ENCODE measurements around the gene PANX2.

DNA sequence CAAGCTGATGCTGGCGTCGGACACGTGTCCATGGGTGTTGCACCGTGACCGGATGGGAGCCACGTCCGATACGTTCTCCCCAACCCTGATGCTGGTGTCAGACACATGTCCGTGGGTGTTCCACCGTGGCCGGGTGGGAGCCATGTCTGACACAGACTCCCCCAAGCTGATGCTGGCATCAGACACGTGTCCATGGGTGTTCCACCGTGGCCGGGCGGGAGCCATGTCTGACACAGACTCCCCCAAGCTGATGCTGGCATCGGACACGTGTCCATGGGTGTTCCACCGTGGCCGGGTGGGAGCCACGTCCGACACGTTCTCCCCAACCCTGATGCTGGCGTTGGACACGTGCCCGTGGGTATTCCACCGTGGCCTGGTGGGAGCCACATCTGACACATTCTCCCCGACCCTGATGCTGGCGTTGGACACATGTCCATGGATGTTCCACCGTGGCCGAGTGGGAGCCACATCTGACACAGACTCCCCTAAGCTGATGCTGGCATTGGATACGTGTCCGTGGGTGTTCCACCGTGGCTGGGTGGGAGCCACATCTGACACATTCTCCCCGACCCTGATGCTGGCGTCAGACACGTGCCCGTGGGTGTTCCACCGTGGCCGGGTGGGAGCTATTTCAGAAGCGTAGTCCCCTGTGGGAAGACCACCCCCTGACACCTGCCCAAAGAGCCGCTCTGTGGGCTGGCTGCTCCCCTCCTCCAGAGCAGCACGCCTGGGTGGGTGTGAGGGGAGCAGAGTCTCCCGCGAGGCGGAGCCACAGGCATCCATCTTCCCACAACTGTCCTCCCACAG is 50.3 kb downstream of the PANX2 start:
- TF ChIP-seq, protein P1, sequence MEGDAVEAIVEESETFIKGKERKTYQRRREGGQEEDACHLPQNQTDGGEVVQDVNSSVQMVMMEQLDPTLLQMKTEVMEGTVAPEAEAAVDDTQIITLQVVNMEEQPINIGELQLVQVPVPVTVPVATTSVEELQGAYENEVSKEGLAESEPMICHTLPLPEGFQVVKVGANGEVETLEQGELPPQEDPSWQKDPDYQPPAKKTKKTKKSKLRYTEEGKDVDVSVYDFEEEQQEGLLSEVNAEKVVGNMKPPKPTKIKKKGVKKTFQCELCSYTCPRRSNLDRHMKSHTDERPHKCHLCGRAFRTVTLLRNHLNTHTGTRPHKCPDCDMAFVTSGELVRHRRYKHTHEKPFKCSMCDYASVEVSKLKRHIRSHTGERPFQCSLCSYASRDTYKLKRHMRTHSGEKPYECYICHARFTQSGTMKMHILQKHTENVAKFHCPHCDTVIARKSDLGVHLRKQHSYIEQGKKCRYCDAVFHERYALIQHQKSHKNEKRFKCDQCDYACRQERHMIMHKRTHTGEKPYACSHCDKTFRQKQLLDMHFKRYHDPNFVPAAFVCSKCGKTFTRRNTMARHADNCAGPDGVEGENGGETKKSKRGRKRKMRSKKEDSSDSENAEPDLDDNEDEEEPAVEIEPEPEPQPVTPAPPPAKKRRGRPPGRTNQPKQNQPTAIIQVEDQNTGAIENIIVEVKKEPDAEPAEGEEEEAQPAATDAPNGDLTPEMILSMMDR (IDR thresholded peaks at IDR 0.05; ENCODE audit: low read depth, low read length), result no peak
- no peak for TF ChIP-seq POLR2A (IDR thresholded peaks at IDR 0.05; ENCODE audit: extremely low read depth, insufficient read length)
- no peak for TF ChIP-seq MYC (IDR thresholded peaks at IDR 0.05; ENCODE audit: low read depth, low read length)
